Breast epithelium (tissue), 4 donors: Measurements from ENCODE around the gene CLIP2. TPM values are rescaled to one million over a fixed set of nuclear protein-coding genes. Genes with fewer than 3 reads are reported as not detected.
"Not testable (repeated sequence)": the region's sequence is repeated elsewhere in the genome, so short reads cannot be mapped to it uniquely, and the experiment has no call there.

Experiments
- DNase-seq, 2 donors: peaks; one replicate each; pipeline ENCODE4 v3.0.0-alpha.2; 2019; ENCODE audit warnings: low spot score in 2 of 2
- H3K27ac ChIP-seq, 2 donors: fragments of 200-600 bp; sonication (generic) in 1 of 2; one replicate each; pipeline ENCODE4 v1.5.1; 2016 to 2019; ENCODE audit warnings: mild to moderate bottlenecking in 1 of 2
- H3K27me3 ChIP-seq, 2 donors: fragments of 200-600 bp; sonication (generic) in 1 of 2; one replicate each; pipeline versions ENCODE4 v1.5.1 to v1.6.0; 2017 to 2019; ENCODE audit warnings: control low read depth in 1 of 2, mild to moderate bottlenecking in 1 of 2
- H3K36me3 ChIP-seq: fragments of 200-600 bp; one replicate; pipeline ENCODE4 v1.5.1; 2019
- H3K4me1 ChIP-seq, 2 donors: fragments of 200-600 bp; sonication (generic); one replicate each; pipeline ENCODE4 v1.5.1; 2016 to 2019; ENCODE audit warnings: control low read depth in 1 of 2
- H3K4me3 ChIP-seq, 3 donors: fragments of 200-600 bp; sonication (generic); 1 replicate in 2 of 3; 2 replicates in 1 of 3; pipeline ENCODE4 v1.5.1; 2016 to 2019; ENCODE audit warnings: mild to moderate bottlenecking in 3 of 3, moderate library complexity in 2 of 3
- H3K9me3 ChIP-seq, 2 donors: fragments of 200-600 bp; sonication (generic) in 1 of 2; one replicate each; pipeline ENCODE4 v1.5.1; 2016 to 2019; ENCODE audit warnings: control low read depth in 1 of 2
- POLR2A ChIP-seq: fragments of 450-650 bp; IDR thresholded peaks from one replicate; pipeline ENCODE4 v1.6.1; 2016; ENCODE audit warnings: antibody characterized with exemption, mild to moderate bottlenecking, moderate library complexity
- POLR2AphosphoS5 ChIP-seq, 3 donors: sonication (generic); formaldehyde crosslinking; IDR thresholded peaks; one replicate each; pipeline ENCODE4 v1.6.1; 2017; ENCODE audit warnings: antibody characterized with exemption in 3 of 3
- intact Hi-C: fragments of 100-400 bp; cut with DNase I; formaldehyde crosslinking; loops from one replicate; pipeline ENCODE4 v1.15.1; 2023; ENCODE audit warnings: low total_unique reads
- total RNA-seq, 3 donors: library from RNA; depleted of rRNA; stranded (reverse); fragments of >200 nt; gene quantifications; one replicate each; pipeline ENCODE4 v1.1.0, GENCODE V29; 2016
- TF ChIP-seq, protein P1 (sequence below), 3 donors: fragments of 450-650 bp; IDR thresholded peaks; one replicate each; pipeline ENCODE4 v1.5.1; 2016 to 2017; ENCODE audit warnings: antibody characterized with exemption in 3 of 3, mild to moderate bottlenecking in 3 of 3, moderate library complexity in 3 of 3

The CLIP2 gene
- total RNA-seq = 10 to 100 TPM in 2 of 3 donors, 1 to 10 TPM in 1; 7.3 to 20.3 (median 13.0) TPM

DNA sequence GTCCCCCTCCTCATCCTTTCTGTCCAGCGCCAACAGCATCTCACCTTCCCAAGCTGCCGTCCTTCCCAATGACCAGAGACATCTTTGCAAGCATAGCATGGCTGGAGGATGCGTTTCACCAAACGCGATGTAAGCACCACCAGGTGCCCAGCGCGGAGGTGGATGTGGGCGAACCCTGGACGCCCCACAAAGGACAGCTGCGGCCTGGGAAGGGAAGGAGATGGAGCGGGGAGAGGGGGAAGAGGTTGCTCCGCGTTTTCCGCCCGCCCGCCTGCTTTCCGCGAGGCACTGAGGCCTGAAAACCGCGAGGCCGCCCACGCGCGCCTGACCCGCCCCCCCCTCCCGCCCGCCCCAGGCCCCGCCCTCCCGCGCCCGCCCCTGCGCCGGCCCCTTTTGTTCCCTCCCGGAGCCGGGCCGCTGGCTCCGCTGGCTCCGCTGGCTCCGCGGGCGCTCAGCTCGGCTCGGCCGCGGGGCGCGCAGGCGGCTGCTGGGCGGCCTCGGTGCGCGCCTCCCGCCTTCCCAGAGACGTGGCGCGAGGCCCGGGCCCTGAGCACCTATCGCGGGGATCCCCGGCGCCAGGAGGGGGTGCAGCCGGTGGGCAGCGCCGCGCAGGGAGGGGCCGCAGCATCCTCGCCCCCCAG is at the start of gene CLIP2:
CLIP2 (plus strand) TSS at position 390 of the 641 bp plus-strand sequence. CDS start 28,140 bp downstream, outside the sequence.
- peaks cover 0 to 3% of the 10 kb centered on the region in 2 donors for H3K4me1 ChIP-seq
- no peaks in the 10 kb centered on the region for H3K36me3 ChIP-seq
- TF ChIP-seq, protein P1, sequence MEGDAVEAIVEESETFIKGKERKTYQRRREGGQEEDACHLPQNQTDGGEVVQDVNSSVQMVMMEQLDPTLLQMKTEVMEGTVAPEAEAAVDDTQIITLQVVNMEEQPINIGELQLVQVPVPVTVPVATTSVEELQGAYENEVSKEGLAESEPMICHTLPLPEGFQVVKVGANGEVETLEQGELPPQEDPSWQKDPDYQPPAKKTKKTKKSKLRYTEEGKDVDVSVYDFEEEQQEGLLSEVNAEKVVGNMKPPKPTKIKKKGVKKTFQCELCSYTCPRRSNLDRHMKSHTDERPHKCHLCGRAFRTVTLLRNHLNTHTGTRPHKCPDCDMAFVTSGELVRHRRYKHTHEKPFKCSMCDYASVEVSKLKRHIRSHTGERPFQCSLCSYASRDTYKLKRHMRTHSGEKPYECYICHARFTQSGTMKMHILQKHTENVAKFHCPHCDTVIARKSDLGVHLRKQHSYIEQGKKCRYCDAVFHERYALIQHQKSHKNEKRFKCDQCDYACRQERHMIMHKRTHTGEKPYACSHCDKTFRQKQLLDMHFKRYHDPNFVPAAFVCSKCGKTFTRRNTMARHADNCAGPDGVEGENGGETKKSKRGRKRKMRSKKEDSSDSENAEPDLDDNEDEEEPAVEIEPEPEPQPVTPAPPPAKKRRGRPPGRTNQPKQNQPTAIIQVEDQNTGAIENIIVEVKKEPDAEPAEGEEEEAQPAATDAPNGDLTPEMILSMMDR (IDR thresholded peaks at IDR 0.05) = no peak
- TF ChIP-seq POLR2A (no peak), POLR2AphosphoS5 (IDR thresholded peaks at IDR 0.05) (peak in 1 of 3 donors; percentile 33)
- H3K9me3 ChIP-seq = no peaks in the 10 kb centered on the region
- H3K4me3 ChIP-seq = peak within 1 kb of the TSS; percentile 84 to 97 (median 89)
- intact Hi-C loops = loop anchor here (1.0 kb wide), 1 partner anchor 33 kb away; no protein-coding TSS in a partner anchor
- peak within 1 kb of the TSS; percentile 58 to 76 for H3K27ac ChIP-seq
- H3K27me3 ChIP-seq = no peaks in the 10 kb centered on the region
- peak; percentile 62 to 75 for DNase-seq

DNA sequence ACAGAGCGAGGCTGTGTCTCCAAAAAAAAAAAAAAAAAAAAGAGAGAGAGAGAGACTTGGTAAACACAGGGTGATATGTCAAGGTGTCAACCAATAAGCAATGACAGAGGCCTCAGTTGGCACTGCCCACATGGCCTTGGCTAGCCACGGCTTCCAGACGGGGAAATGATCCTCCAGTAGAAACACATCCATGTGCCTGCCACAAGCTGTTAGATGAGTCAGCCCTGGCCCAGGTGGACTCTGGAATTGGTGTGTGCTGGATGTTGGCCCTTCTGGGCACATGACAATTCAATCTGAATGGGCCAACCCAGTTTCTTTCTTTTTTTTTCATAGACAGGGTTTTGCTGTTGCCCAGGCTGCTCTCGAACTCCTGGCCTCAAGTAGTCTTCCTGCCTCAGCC is 48.7 kb upstream of the CLIP2 start:
- Histone ChIP-seq H3K36me3 (no peaks in the 10 kb centered on the region), H3K27ac (no peak overlapping the region), H3K27me3 (no peaks in the 10 kb centered on the region), H3K4me1 (no peaks in the 10 kb centered on the region), H3K9me3 (no peaks in the 10 kb centered on the region), H3K4me3 (no peak overlapping the region)
- TF ChIP-seq POLR2A = no peak
- no peak for TF ChIP-seq POLR2AphosphoS5 (IDR thresholded peaks at IDR 0.05)
- TF ChIP-seq, protein P1 (IDR thresholded peaks at IDR 0.05) = no peak
- DNase-seq = no peak
- intact Hi-C loops = no loop called here

DNA sequence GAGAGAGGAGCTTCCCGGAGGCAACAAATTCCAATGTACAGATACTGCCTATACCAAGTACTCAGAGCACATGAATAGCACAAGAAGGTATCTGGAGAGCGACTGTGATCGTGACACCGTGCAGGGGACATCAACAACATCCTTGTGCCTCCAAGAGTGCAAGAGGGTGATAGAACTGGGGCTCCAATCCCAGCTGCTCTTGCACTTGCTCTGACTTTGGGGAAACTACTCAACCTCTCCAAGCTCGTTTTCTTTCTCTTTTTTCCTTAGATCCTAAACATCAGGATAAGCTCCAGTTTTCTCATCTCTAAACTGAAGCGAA is 47.1 kb upstream of the CLIP2 start:
- Histone ChIP-seq H3K4me3 (no peak overlapping the region), H3K4me1 (no peaks in the 10 kb centered on the region), H3K27me3 (no peaks in the 10 kb centered on the region), H3K9me3 (no peaks in the 10 kb centered on the region), H3K27ac (no peak overlapping the region), H3K36me3 (no peaks in the 10 kb centered on the region)
- no peak for DNase-seq
- TF ChIP-seq, protein P1 (IDR thresholded peaks at IDR 0.05) = no peak
- TF ChIP-seq POLR2A (no peak), POLR2AphosphoS5 (IDR thresholded peaks at IDR 0.05) (no peak)
- intact Hi-C loops = no loop called here

DNA sequence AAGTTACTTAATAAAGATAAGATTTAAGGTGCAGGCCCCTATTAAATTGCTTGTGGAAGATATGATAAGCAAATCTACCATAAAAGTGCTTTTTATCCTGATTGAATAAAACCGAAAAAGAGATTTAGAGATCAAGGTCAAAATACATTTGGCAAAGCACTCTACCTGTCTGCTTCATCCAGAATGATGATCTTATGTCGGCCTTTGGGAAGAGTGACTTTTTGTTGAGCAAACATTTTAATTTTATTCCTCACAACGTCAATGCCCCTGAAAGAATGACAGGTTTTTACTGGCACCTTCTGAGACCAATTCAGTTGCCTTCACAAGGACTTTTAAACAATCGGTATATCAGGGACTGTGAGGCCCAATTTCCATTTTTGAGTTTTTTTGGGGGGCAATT is 42.7 kb upstream of the CLIP2 start:
- TF ChIP-seq, protein P1 (IDR thresholded peaks at IDR 0.05) = no peak
- TF ChIP-seq POLR2A (no peak), POLR2AphosphoS5 (IDR thresholded peaks at IDR 0.05) (no peak)
- intact Hi-C loops = no loop called here
- Histone ChIP-seq H3K4me1 (no peaks in the 10 kb centered on the region), H3K36me3 (no peaks in the 10 kb centered on the region), H3K4me3 (no peak overlapping the region), H3K9me3 (no peaks in the 10 kb centered on the region), H3K27me3 (no peaks in the 10 kb centered on the region), H3K27ac (no peak overlapping the region)
- DNase-seq = no peak

DNA sequence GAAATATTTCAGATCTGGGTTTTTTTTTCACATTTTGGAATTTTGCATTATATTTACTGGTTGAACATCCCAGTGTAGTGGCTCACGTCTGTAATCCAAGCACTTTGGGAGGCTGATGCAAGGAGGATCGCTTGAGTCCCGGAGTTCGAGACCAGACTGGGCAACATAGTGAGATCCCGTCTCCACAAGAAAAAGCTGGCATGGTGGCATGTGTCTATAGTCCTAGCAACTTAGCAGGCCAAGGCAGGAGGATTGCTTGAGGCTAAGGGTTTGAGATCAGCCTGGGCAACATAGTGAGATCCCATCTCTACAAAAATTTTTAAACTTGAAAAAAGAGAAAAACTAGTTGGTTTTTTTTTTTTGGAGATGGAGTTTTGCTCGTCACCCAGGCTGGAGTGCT is 41.1 kb upstream of the CLIP2 start:
- no peaks in the 10 kb centered on the region for H3K36me3 ChIP-seq
- H3K9me3 ChIP-seq = no peaks in the 10 kb centered on the region
- H3K27ac ChIP-seq = no peak overlapping the region
- no peak overlapping the region for H3K4me3 ChIP-seq
- H3K27me3 ChIP-seq = no peaks in the 10 kb centered on the region
- TF ChIP-seq, protein P1 (IDR thresholded peaks at IDR 0.05) = no peak
- TF ChIP-seq POLR2AphosphoS5 (IDR thresholded peaks at IDR 0.05) (no peak), POLR2A (no peak)
- no peaks in the 10 kb centered on the region for H3K4me1 ChIP-seq
- no peak for DNase-seq
- intact Hi-C loops = no loop called here

DNA sequence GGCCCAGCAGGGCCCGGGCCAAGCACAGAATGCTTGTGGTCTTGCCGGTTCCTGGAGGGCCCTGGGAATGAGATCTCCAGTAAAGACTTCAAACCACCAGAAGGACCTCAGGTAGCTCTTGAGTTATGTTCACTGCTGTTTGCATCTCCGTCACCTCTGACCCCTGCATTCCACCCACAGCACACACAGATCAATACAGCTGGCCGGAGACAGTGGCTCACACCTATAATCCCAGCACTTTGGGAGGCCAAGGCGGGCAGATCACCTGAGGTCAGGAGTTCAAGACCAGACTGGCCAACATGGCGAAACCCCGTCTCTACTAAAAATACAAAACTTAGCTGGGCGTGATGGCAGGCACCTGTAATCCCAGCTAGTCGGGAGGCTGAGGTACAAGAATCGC is 40.1 kb upstream of the CLIP2 start:
- DNase-seq, H3K36me3 ChIP-seq, H3K4me3 ChIP-seq, intact Hi-C loops, H3K4me1 ChIP-seq, H3K9me3 ChIP-seq, H3K27me3 ChIP-seq, H3K27ac ChIP-seq: not testable (repeated sequence)
